GM12878 (cell line): ENCODE data around the gene MACROD2. TPM values are rescaled to one million over a fixed set of nuclear protein-coding genes. Genes with fewer than 3 reads are reported as not detected.

Experiments used
- ATAC-seq: fragments of 200-7000 bp; cut with Tn5 transposase; 3 replicates; pipeline ENCODE4 v1.9.1; 2020; ENCODE audit warnings: mild to moderate bottlenecking, moderate library complexity
- BruUV-seq: library from RNA; stranded (reverse); fragments of 400-500 nt; replicated peaks from 2 replicates; lab custom pipeline; 2021; lab: Mats Ljungman, UMichigan
- CTCF ChIA-PET: fragments of 300-600 bp; sonication (Branson Sonifier 250); formaldehyde crosslinking; extraction: SDS; loops from one replicate; lab custom pipeline; 2021; ENCODE audit warnings: inconsistent platforms; lab: Yijun Ruan, JAX
- POLR2A ChIA-PET: fragments of 350-600 bp; formaldehyde crosslinking; extraction: SDS; loops from one replicate; lab custom pipeline; 2021; ENCODE audit warnings: inconsistent platforms; lab: Charles Lee
- RAD21 ChIA-PET: fragments of 300-600 bp; sonication (Branson Sonifier 250); formaldehyde crosslinking; loops from one replicate; lab custom pipeline; 2023; ENCODE audit warnings: antibody characterized with exemption; ENCODE audit not compliant: unreplicated experiment; lab: Charles Lee
- SMC1A ChIA-PET: fragments of 300-600 bp; sonication (Branson Sonifier 250); formaldehyde crosslinking; loops from one replicate; lab custom pipeline; 2023; ENCODE audit not compliant: unreplicated experiment, uncharacterized antibody; lab: Charles Lee
- DNase-seq: peaks from one replicate; pipeline ENCODE4 v3.0.0-alpha.2; 2011; ENCODE audit warnings: low read depth, low spot score
- FAIRE-seq: peaks from 3 replicates; lab custom pipeline; 2011; peaks lifted over from hg19 to GRCh38; lab: Jason Lieb, UNC
- H2AFZ ChIP-seq: 2 replicates; pipeline ENCODE4 v1.6.0; 2011; ENCODE audit warnings: low read depth, low read length, control low read depth; ENCODE audit not compliant: control insufficient read depth
- H3K27ac ChIP-seq: 2 replicates; pipeline ENCODE4 v1.5.1; 2011; ENCODE audit warnings: control low read depth; ENCODE audit not compliant: control insufficient read depth, insufficient read depth
- H3K27me3 ChIP-seq, 2 experiments: replicated peaks in 1 of 2; 2 replicates each; pipeline versions ENCODE4 v1.6.0 to v1.6.1; 2011; ENCODE audit warnings: low read length in 1 of 2; ENCODE audit not compliant: control insufficient read depth in 2 of 2, insufficient read depth in 2 of 2
- H3K36me3 ChIP-seq, 2 experiments: 2 replicates each; pipeline ENCODE4 v1.5.1; 2011; ENCODE audit warnings: low read length in 1 of 2; ENCODE audit not compliant: control insufficient read depth in 2 of 2, insufficient read depth in 2 of 2
- H3K4me1 ChIP-seq: 2 replicates; pipeline ENCODE4 v1.6.1; 2011; ENCODE audit warnings: mild to moderate bottlenecking, low read length, moderate library complexity, mixed read lengths; ENCODE audit not compliant: control insufficient read depth, insufficient read depth
- H3K4me2 ChIP-seq: 2 replicates; pipeline ENCODE4 v1.6.0; 2011; ENCODE audit warnings: control low read depth; ENCODE audit not compliant: control insufficient read depth, insufficient read depth
- H3K4me3 ChIP-seq: fragments of 200-600 bp; sonication (generic); 2 replicates; pipeline ENCODE4 v1.5.1; 2016
- H3K79me2 ChIP-seq: 2 replicates; pipeline ENCODE4 v1.6.0; 2011; ENCODE audit warnings: low read length; ENCODE audit not compliant: control insufficient read depth, insufficient read depth
- H3K9ac ChIP-seq: 2 replicates; pipeline ENCODE4 v1.8.0; 2011; ENCODE audit warnings: low read length, control low read depth, mixed read lengths; ENCODE audit not compliant: control insufficient read depth, insufficient read depth
- H3K9me3 ChIP-seq: replicated peaks from 3 replicates; pipeline ENCODE4 v1.5.1; 2011; ENCODE audit warnings: mild to moderate bottlenecking, low read length; ENCODE audit not compliant: control insufficient read depth, insufficient read depth
- H4K20me1 ChIP-seq: 2 replicates; pipeline ENCODE4 v1.6.0; 2011; ENCODE audit not compliant: control insufficient read depth, insufficient read depth
- BACH1 ChIP-seq: fragments of 450-650 bp; IDR thresholded peaks from 2 replicates; pipeline ENCODE4 v1.6.1; 2017; ENCODE audit warnings: mild to moderate bottlenecking, borderline replicate concordance
- DPF2 ChIP-seq: fragments of 450-650 bp; IDR thresholded peaks from 2 replicates; pipeline ENCODE4 v1.6.1; 2017; ENCODE audit warnings: mild to moderate bottlenecking
- EP300 ChIP-seq, 2 experiments: fragments of 150-350 bp in 1 of 2; IDR thresholded peaks; 2 replicates each; pipeline ENCODE4 v1.6.1; 2011 to 2012; ENCODE audit warnings: low read depth in 2 of 2, low read length in 2 of 2, borderline replicate concordance in 1 of 2, improper control_type of control experiment in 1 of 2, inconsistent platforms in 1 of 2; ENCODE audit not compliant: control insufficient read depth in 1 of 2
- ESRRA ChIP-seq: IDR thresholded peaks from 2 replicates; pipeline ENCODE4 v1.6.1; 2012; ENCODE audit warnings: mild to moderate bottlenecking, low read length, improper control_type of control experiment
- IKZF2 ChIP-seq, 2 experiments: fragments of 450-650 bp; IDR thresholded peaks; 2 replicates each; pipeline ENCODE4 v1.6.1; 2017; ENCODE audit warnings: mild to moderate bottlenecking in 2 of 2, moderate library complexity in 2 of 2
- JUNB ChIP-seq: IDR thresholded peaks from 2 replicates; pipeline ENCODE4 v1.6.1; 2016; ENCODE audit warnings: antibody characterized with exemption, mild to moderate bottlenecking
- NFXL1 ChIP-seq: fragments of 450-650 bp; IDR thresholded peaks from 2 replicates; pipeline ENCODE4 v1.6.1; 2017; ENCODE audit warnings: antibody characterized with exemption, mild to moderate bottlenecking, borderline replicate concordance
- STAT1 ChIP-seq: fragments of 450-650 bp; conservative IDR thresholded peaks from 2 replicates; pipeline ENCODE4 v1.6.1; 2014; ENCODE audit warnings: antibody characterized with exemption, mild to moderate bottlenecking
- ZNF217 ChIP-seq: fragments of 450-650 bp; IDR thresholded peaks from 2 replicates; pipeline ENCODE4 v1.6.1; 2017; ENCODE audit warnings: antibody characterized with exemption, mild to moderate bottlenecking
- ZNF24 ChIP-seq: fragments of 450-650 bp; IDR thresholded peaks from 2 replicates; pipeline ENCODE4 v1.6.1; 2017; ENCODE audit warnings: antibody characterized with exemption, mild to moderate bottlenecking
- WGBS: methylation state at CpG from one replicate; pipeline ENCODE4 v1.1.6; 2016; ENCODE audit warnings: low lambda C conversion rate; ENCODE audit not compliant: insufficient replicate concordance, insufficient coverage; ENCODE audit errors: missing lambda C conversion rate; 5-methylcytosine and 5-hydroxymethylcytosine counted together
- in situ Hi-C: fragments of 300-500 bp; cut with MboI; formaldehyde crosslinking; loops from 9 replicates; pipeline ENCODE4 v1.14.3; 2018; ENCODE audit warnings: mixed read lengths
- intact Hi-C: fragments of 100-400 bp; cut with micrococcal nuclease; formaldehyde crosslinking; loops from one replicate; pipeline ENCODE4 v1.14.2; 2022; ENCODE audit not compliant: unreplicated experiment
- polyA plus RNA-seq, 11 experiments: library from polyadenylated mRNA; depleted of rRNA in 4 of 11; unstranded in 6 of 11; stranded (reverse) in 5 of 11; fragments of >200 nt; fragmentation: Nextera tagmentation in 4 of 11; fragmentation: Illumina TruSeq in 1 of 11; extraction: Ambion mirVana in 4 of 11; extraction: Trizol in 1 of 11; gene quantifications; 1 replicate in 1 of 11; 2 replicates in 10 of 11; pipeline versions ENCODE4 v1.2.1 to v1.2.3, GENCODE V29; 2011 to 2016; ENCODE audit warnings: inconsistent platforms in 2 of 11, missing spikeins in 2 of 11, low read depth in 1 of 11
- total RNA-seq, 4 experiments: library from RNA; depleted of rRNA in 3 of 4; stranded (reverse); fragments of >200 nt in 3 of 4; fragmentation: Illumina TruSeq in 1 of 4; extraction: Trizol in 1 of 4; gene quantifications; 2 replicates each; pipeline versions ENCODE4 v1.2.1 to v1.2.3, GENCODE V29; 2013 to 2021
- TF ChIP-seq, protein P1 (sequence below): fragments of 450-650 bp; IDR thresholded peaks from 2 replicates; pipeline ENCODE4 v1.6.1; 2017; ENCODE audit warnings: low read depth, mild to moderate bottlenecking, moderate library complexity

MACROD2 gene
- total and polyA plus RNA-seq, 10 of the 15 experiments (the other 5 are each of a cell fraction or from before 2014, with no cell fraction given), result 1.1 to 21.5 (median 2.2) TPM

DNA sequence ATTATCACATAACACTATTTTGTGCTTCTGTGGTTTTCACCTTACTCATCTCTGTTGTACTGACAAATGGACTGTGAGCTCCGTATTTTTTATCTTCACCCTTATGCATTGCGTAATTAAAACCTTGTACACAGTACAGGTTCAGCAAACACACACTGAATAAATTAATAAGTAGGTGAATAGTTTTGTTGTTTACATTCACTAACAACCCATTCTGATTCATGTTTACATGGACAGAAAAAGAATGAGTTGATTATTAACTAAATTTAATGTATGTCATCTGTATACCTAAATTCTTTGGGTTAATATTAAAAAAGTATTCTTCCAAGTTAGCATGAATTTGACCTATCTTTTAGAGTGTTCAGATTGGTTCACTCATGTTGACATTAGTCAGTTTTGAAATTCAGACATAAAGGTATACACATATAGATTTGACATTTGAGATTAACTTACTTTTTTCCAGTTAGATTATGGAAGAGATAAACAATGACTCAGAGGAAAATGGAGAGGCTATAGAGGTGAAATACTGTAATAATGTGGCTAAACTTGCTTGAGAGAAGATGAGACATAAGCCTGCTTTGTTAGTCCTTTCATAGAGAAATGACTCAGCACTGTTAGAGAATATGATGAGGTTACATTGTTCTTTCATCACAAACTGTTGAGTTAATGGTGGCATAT is 883.8 kb downstream of the MACROD2 start:
- ChIA-PET CTCF (interaction anchor here (1.2 kb wide), 1 partner anchor 41 kb away, joined by 3 read pairs; no protein-coding TSS in a partner anchor), SMC1A (interaction anchor here (1.1 kb wide), 1 partner anchor 18 kb away, joined by 3 read pairs; no protein-coding TSS in a partner anchor), POLR2A (no interaction called here), RAD21 (no interaction called here)
- no peaks in the 10 kb centered on the region; the same call in 2 of the 3 replicates for H3K9me3 ChIP-seq
- in situ Hi-C loops, result no loop called here
- H3K4me3 ChIP-seq, result no peak overlapping the region
- no TSS peak for BruUV-seq
- intact Hi-C loops, result loop anchor here (2.0 kb wide), 1 partner anchor 48 kb away; no protein-coding TSS in a partner anchor
- no peak overlapping the region for H3K4me2 ChIP-seq
- H3K27me3 ChIP-seq, result no peaks in the 10 kb centered on the region
- no peak for FAIRE-seq
- WGBS, result 73% methylated on average over 2 of the region's 2 CpGs
- TF ChIP-seq ESRRA (no peak), ZNF24 (0 out of 2 replicates have a peak, but pooled peaks have one; percentile 40), EP300 (IDR thresholded peaks at IDR 0.05; ENCODE audit: borderline replicate concordance in 1 of 2, control insufficient read depth in 1 of 2, low read depth in 2 of 2, low read length in 2 of 2) (0 out of 4 replicates have a peak, but pooled peaks of 1 of the 2 experiments have one; percentile 60), DPF2 (peak; percentile 16; the same call in 1 of the 2 replicates), IKZF2 (IDR thresholded peaks at IDR 0.05) (peak; percentile 32 to 48; a peak in 1 of 4 replicates), NFXL1 (no peak), STAT1 (no peak), BACH1 (peak; percentile 92; the same call in 1 of the 2 replicates), JUNB (peak; percentile 41; the same call in 1 of the 2 replicates), ZNF217 (no peak)
- TF ChIP-seq, protein P1, sequence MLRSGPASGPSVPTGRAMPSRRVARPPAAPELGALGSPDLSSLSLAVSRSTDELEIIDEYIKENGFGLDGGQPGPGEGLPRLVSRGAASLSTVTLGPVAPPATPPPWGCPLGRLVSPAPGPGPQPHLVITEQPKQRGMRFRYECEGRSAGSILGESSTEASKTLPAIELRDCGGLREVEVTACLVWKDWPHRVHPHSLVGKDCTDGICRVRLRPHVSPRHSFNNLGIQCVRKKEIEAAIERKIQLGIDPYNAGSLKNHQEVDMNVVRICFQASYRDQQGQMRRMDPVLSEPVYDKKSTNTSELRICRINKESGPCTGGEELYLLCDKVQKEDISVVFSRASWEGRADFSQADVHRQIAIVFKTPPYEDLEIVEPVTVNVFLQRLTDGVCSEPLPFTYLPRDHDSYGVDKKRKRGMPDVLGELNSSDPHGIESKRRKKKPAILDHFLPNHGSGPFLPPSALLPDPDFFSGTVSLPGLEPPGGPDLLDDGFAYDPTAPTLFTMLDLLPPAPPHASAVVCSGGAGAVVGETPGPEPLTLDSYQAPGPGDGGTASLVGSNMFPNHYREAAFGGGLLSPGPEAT, result peak; percentile 29; the same call in 1 of the 2 replicates
- TF ChIP-seq, all 136 proteins: peak for 7
- Histone ChIP-seq H3K36me3 (no peaks in the 10 kb centered on the region), H4K20me1 (no peaks in the 10 kb centered on the region), H2AFZ (no peak overlapping the region), H3K79me2 (no peaks in the 10 kb centered on the region), H3K9ac (no peak overlapping the region), H3K27ac (no peak overlapping the region), H3K4me1 (no peaks in the 10 kb centered on the region)
- ATAC-seq, result peak; percentile 91
- no peak for DNase-seq
